IMR-90 (cell line): ENCODE results near the gene EPC2. TPM values are rescaled to one million over a fixed set of nuclear protein-coding genes. Genes with fewer than 3 reads are reported as not detected.

Experiments
- ATAC-seq: fragments of 200-7000 bp; cut with Tn5 transposase; 2 replicates; pipeline ENCODE4 v1.9.1; 2020; ENCODE audit warnings: low read depth, mild to moderate bottlenecking, moderate library complexity
- BruUV-seq: library from RNA; stranded (reverse); fragments of 400-500 nt; replicated peaks from 2 replicates; lab custom pipeline; 2021; lab: Mats Ljungman, UMichigan
- CTCF ChIA-PET: fragments of 300-600 bp; formaldehyde crosslinking; extraction: SDS; loops from one replicate; lab custom pipeline; 2021; ENCODE audit warnings: antibody characterized with exemption; lab: Yijun Ruan, JAX
- POLR2A ChIA-PET: fragments of 300-600 bp; sonication (Branson Sonifier 250); formaldehyde crosslinking; loops from one replicate; lab custom pipeline; 2022; ENCODE audit warnings: antibody characterized with exemption; ENCODE audit not compliant: unreplicated experiment; lab: Charles Lee
- DNase-seq: peaks from one replicate; pipeline ENCODE4 v3.0.0; 2013
- H2AFZ ChIP-seq: replicated peaks from 2 replicates; pipeline ENCODE3; 2013; ENCODE audit warnings: low read length, mild to moderate bottlenecking; ENCODE audit not compliant: poor library complexity
- H2AK5ac ChIP-seq: 2 replicates; pipeline ENCODE4 v1.6.1; 2013; ENCODE audit warnings: low read depth, low read length, inconsistent platforms
- H2AK9ac ChIP-seq: replicated peaks from 2 replicates; pipeline ENCODE3; 2013; ENCODE audit warnings: mild to moderate bottlenecking, low read depth, low read length, moderate library complexity; ENCODE audit not compliant: poor library complexity
- H2BK120ac ChIP-seq: 2 replicates; pipeline ENCODE4 v1.6.1; 2013; ENCODE audit warnings: low read depth, low read length, inconsistent platforms
- H2BK15ac ChIP-seq: 3 replicates; pipeline ENCODE4 v1.6.1; 2013; ENCODE audit warnings: low read depth, low read length, inconsistent platforms
- H2BK20ac ChIP-seq: 2 replicates; pipeline ENCODE4 v1.6.1; 2013; ENCODE audit warnings: low read depth, mild to moderate bottlenecking, inconsistent platforms, low read length, moderate library complexity
- H2BK5ac ChIP-seq: 2 replicates; pipeline ENCODE4 v1.6.1; 2013; ENCODE audit warnings: mild to moderate bottlenecking, low read depth, low read length, inconsistent platforms; ENCODE audit not compliant: poor library complexity, severe bottlenecking
- H3K14ac ChIP-seq: replicated peaks from 2 replicates; pipeline ENCODE4 v1.6.1; 2013; ENCODE audit warnings: low read depth, low read length, inconsistent platforms
- H3K18ac ChIP-seq: 2 replicates; pipeline ENCODE4 v1.6.1; 2013; ENCODE audit warnings: low read depth, low read length, control low read depth
- H3K23ac ChIP-seq: 2 replicates; pipeline ENCODE4 v1.6.1; 2013; ENCODE audit warnings: low read depth, low read length, inconsistent platforms
- H3K27ac ChIP-seq: 2 replicates; pipeline ENCODE4 v1.5.1; 2013; ENCODE audit warnings: mild to moderate bottlenecking, control low read depth, low read length; ENCODE audit not compliant: insufficient read depth
- H3K27me3 ChIP-seq: 2 replicates; pipeline ENCODE4 v1.6.1; 2013; ENCODE audit warnings: low read length; ENCODE audit not compliant: control insufficient read depth, insufficient read depth
- H3K36me3 ChIP-seq: 2 replicates; pipeline ENCODE4 v1.6.1; 2013; ENCODE audit warnings: low read length, mixed read lengths; ENCODE audit not compliant: control insufficient read depth, insufficient read depth
- H3K4ac ChIP-seq: 2 replicates; pipeline ENCODE4 v1.6.1; 2013; ENCODE audit warnings: low read depth, low read length, inconsistent platforms
- H3K4me1 ChIP-seq: 2 replicates; pipeline ENCODE4 v1.6.1; 2013; ENCODE audit warnings: low read length, mixed read lengths; ENCODE audit not compliant: control insufficient read depth, insufficient read depth
- H3K4me2 ChIP-seq: 2 replicates; pipeline ENCODE4 v1.6.1; 2013; ENCODE audit warnings: low read depth, mild to moderate bottlenecking, control low read depth, low read length, moderate library complexity
- H3K4me3 ChIP-seq: 2 replicates; pipeline ENCODE4 v1.5.1; 2013; ENCODE audit warnings: low read depth, mild to moderate bottlenecking, control low read depth, low read length, moderate library complexity; ENCODE audit not compliant: insufficient read depth
- H3K56ac ChIP-seq: 2 replicates; pipeline ENCODE4 v1.6.1; 2013; ENCODE audit warnings: low read length, inconsistent platforms; ENCODE audit not compliant: insufficient read depth; ENCODE audit errors: extremely low read depth
- H3K79me1 ChIP-seq, 2 experiments: 2 replicates each; pipeline ENCODE4 v1.6.1; 2013; ENCODE audit warnings: low read length in 2 of 2, inconsistent platforms in 1 of 2, low read depth in 1 of 2
- H3K9ac ChIP-seq: 2 replicates; pipeline ENCODE4 v1.6.1; 2013; ENCODE audit warnings: low read depth, low read length, control low read depth
- H3K9me1 ChIP-seq: 2 replicates; pipeline ENCODE4 v1.6.1; 2013; ENCODE audit warnings: low read length, inconsistent platforms; ENCODE audit not compliant: insufficient read depth
- H3K9me3 ChIP-seq: 2 replicates; pipeline ENCODE4 v1.6.1; 2013; ENCODE audit warnings: low read length; ENCODE audit not compliant: control insufficient read depth, insufficient read depth
- H4K20me1 ChIP-seq: 2 replicates; pipeline ENCODE4 v1.6.1; 2013; ENCODE audit warnings: low read length, inconsistent platforms; ENCODE audit not compliant: insufficient read depth
- H4K5ac ChIP-seq: 2 replicates; pipeline ENCODE4 v1.6.1; 2013; ENCODE audit warnings: mild to moderate bottlenecking, low read depth, low read length, control low read depth
- H4K8ac ChIP-seq, 2 experiments: 2 replicates each; pipeline ENCODE4 v1.6.1; 2013; ENCODE audit warnings: low read depth in 2 of 2, low read length in 2 of 2, control low read depth in 1 of 2, inconsistent platforms in 1 of 2
- H4K91ac ChIP-seq: 2 replicates; pipeline ENCODE4 v1.6.1; 2013; ENCODE audit warnings: low read depth, low read length, inconsistent platforms; ENCODE audit not compliant: insufficient read depth
- CEBPB ChIP-seq: IDR thresholded peaks from 2 replicates; pipeline ENCODE4 v1.6.1; 2012; ENCODE audit warnings: low read depth, low read length, improper control_type of control experiment
- CHD1 ChIP-seq: IDR thresholded peaks from 2 replicates; pipeline ENCODE4 v1.6.1; 2012; ENCODE audit warnings: low read depth, low read length, improper control_type of control experiment
- MXI1 ChIP-seq: IDR thresholded peaks from 2 replicates; pipeline ENCODE4 v1.6.1; 2012; ENCODE audit warnings: low read depth, mild to moderate bottlenecking, low read length, moderate library complexity, borderline replicate concordance
- NFE2L2 ChIP-seq: fragments of 150-350 bp; IDR thresholded peaks from 2 replicates; pipeline ENCODE4 v1.6.1; 2016; ENCODE audit warnings: low read depth, mild to moderate bottlenecking, low read length
- RCOR1 ChIP-seq: IDR thresholded peaks from 2 replicates; pipeline ENCODE4 v1.6.1; 2012; ENCODE audit warnings: mild to moderate bottlenecking, low read length, improper control_type of control experiment; ENCODE audit not compliant: insufficient replicate concordance
- RFX5 ChIP-seq: IDR thresholded peaks from 2 replicates; pipeline ENCODE4 v1.8.0; 2012; ENCODE audit warnings: low read depth, mild to moderate bottlenecking, low read length, moderate library complexity
- SMC3 ChIP-seq: fragments of 150-350 bp; IDR thresholded peaks from 2 replicates; pipeline ENCODE4 v1.6.1; 2016; ENCODE audit warnings: low read depth, mild to moderate bottlenecking, antibody characterized with exemption, low read length, moderate library complexity
- dilution Hi-C: fragments of 300-500 bp; cut with HindIII; formaldehyde crosslinking; loops from one replicate; pipeline ENCODE4 v1.14.3; 2018; ENCODE audit warnings: low sequenced_read_pairs; ENCODE audit not compliant: unreplicated experiment
- in situ Hi-C: fragments of 300-500 bp; cut with MboI; formaldehyde crosslinking; loops from 3 replicates; pipeline ENCODE4 v1.14.3; 2019; ENCODE audit warnings: low sequenced_read_pairs, inconsistent platforms, mixed read lengths
- intact Hi-C: fragments of 100-400 bp; cut with micrococcal nuclease; formaldehyde crosslinking; loops from 2 replicates; pipeline ENCODE4 v1.10.0; 2022
- polyA plus RNA-seq, 3 experiments: library from polyadenylated mRNA; depleted of rRNA; stranded (reverse); fragments of >200 nt; gene quantifications; 2 replicates each; pipeline ENCODE4 v1.2.3, GENCODE V29; 2012; ENCODE audit warnings: low replicate concordance in 1 of 3
- total RNA-seq: library from RNA; depleted of rRNA; stranded (reverse); fragments of >200 nt; gene quantifications from 2 replicates; pipeline ENCODE4 v1.2.3, GENCODE V29; 2012
- TF ChIP-seq, protein P1 (sequence below): fragments of 150-350 bp; IDR thresholded peaks from 2 replicates; pipeline ENCODE4 v1.6.1; 2017; ENCODE audit warnings: mild to moderate bottlenecking, antibody characterized with exemption, low read length, low read depth
- TF ChIP-seq, protein P2 (sequence below): fragments of 150-350 bp; IDR thresholded peaks from 2 replicates; pipeline ENCODE4 v1.6.1; 2016; ENCODE audit warnings: low read depth, mild to moderate bottlenecking, low read length, moderate library complexity, borderline replicate concordance

Gene EPC2
- total and polyA plus RNA-seq, 2 of the 4 experiments (the other 2 are of a cell fraction) = 10.6 to 22.6 TPM

DNA sequence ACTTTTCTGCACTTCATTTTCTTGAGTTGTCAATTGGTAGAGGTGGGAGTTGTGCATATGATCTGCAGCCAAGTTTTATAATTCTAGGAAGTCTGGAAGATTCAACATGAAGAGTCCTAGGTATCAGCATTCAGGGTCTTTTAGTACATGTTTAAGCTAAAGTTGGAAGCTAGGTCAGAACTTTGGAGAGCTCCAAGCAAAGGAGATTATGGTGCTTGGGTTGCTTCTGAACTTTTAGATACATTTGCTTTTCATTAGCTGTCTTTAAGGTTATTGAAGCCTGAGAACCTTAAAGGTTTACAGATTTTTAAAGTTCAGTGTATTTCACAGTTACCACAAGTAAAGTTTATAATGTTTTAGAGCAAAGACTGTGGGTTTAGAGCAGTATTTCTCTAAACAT lies 85.5 kb downstream of the EPC2 start:
- Histone ChIP-seq H2BK15ac (no peak overlapping the region), H2BK5ac (no peak overlapping the region), H4K8ac (no peak overlapping the region), H3K4me3 (no peak overlapping the region), H3K4me1 (no peaks in the 10 kb centered on the region), H3K27me3 (no peaks in the 10 kb centered on the region), H2AK5ac (no peak overlapping the region), H3K79me1 (peaks cover 4 to 17% of the 10 kb centered on the region in 2 experiments), H3K27ac (no peak overlapping the region), H2BK120ac (no peak overlapping the region), H2AFZ (no peak overlapping the region), H4K5ac (no peak overlapping the region), H3K9ac (no peak overlapping the region), H3K9me3 (no peaks in the 10 kb centered on the region), H3K9me1 (no peaks in the 10 kb centered on the region), H4K20me1 (peaks cover 26% of the 10 kb centered on the region), H3K36me3 (no peaks in the 10 kb centered on the region), H3K18ac (no peak overlapping the region), H3K56ac (no peak overlapping the region), H3K23ac (no peak overlapping the region), H2AK9ac (no peak overlapping the region), H3K14ac (no peak overlapping the region), H3K4me2 (no peak overlapping the region), H2BK20ac (no peak overlapping the region), H3K4ac (no peak overlapping the region), H4K91ac (no peak overlapping the region)
- dilution Hi-C loops = no loop called here
- ChIA-PET CTCF (interaction anchor here (0.6 kb wide), 1 partner anchor 339 kb away, joined by 3 read pairs; no protein-coding TSS in a partner anchor), POLR2A (no interaction called here)
- DNase-seq = peak; percentile 8
- no peak for TF ChIP-seq SMC3
- TF ChIP-seq NFE2L2 = no peak
- TF ChIP-seq MXI1 = no peak
- TF ChIP-seq, protein P1, sequence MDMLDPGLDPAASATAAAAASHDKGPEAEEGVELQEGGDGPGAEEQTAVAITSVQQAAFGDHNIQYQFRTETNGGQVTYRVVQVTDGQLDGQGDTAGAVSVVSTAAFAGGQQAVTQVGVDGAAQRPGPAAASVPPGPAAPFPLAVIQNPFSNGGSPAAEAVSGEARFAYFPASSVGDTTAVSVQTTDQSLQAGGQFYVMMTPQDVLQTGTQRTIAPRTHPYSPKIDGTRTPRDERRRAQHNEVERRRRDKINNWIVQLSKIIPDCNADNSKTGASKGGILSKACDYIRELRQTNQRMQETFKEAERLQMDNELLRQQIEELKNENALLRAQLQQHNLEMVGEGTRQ = no peak
- no peak for TF ChIP-seq CHD1
- no peak for TF ChIP-seq RFX5
- TF ChIP-seq, protein P2, sequence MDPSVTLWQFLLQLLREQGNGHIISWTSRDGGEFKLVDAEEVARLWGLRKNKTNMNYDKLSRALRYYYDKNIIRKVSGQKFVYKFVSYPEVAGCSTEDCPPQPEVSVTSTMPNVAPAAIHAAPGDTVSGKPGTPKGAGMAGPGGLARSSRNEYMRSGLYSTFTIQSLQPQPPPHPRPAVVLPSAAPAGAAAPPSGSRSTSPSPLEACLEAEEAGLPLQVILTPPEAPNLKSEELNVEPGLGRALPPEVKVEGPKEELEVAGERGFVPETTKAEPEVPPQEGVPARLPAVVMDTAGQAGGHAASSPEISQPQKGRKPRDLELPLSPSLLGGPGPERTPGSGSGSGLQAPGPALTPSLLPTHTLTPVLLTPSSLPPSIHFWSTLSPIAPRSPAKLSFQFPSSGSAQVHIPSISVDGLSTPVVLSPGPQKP = no peak
- TF ChIP-seq CEBPB = no peak
- no peak for TF ChIP-seq RCOR1
- intact Hi-C loops = loop anchor here (1.0 kb wide), 1 partner anchor 15 kb away; no protein-coding TSS in a partner anchor
- ATAC-seq = no peak
- in situ Hi-C loops = no loop called here
- no TSS peak for BruUV-seq
